Neural cell (in vitro differentiated cells): ENCODE data around the gene MPP3. TPM values are rescaled to one million over a fixed set of nuclear protein-coding genes. Genes with fewer than 3 reads are reported as not detected.

Experiments
- H2AFZ ChIP-seq: fragments of 200-600, 300-800 bp; sonication (generic), shearing (Covaris generic); 2 replicates; pipeline ENCODE4 v1.6.0; 2014; ENCODE audit warnings: low read depth, mild to moderate bottlenecking, antibody characterized with exemption, low read length, moderate library complexity
- H3F3A ChIP-seq: fragments of 200-600 bp; shearing (Covaris generic); 2 replicates; pipeline ENCODE4 v1.6.1; 2016; ENCODE audit warnings: mild to moderate bottlenecking, moderate library complexity, mixed read lengths, antibody characterized with exemption, low read length; ENCODE audit not compliant: insufficient read depth, poor library complexity, severe bottlenecking
- H3K27ac ChIP-seq: fragments of 200-600, 300-800 bp; sonication (generic), shearing (Covaris generic); 2 replicates; pipeline ENCODE4 v1.5.1; 2014; ENCODE audit warnings: mild to moderate bottlenecking, low read length, moderate library complexity
- H3K27me3 ChIP-seq: fragments of 300-800, 200-600 bp; sonication (generic), shearing (Covaris generic); 2 replicates; pipeline ENCODE4 v1.6.0; 2014; ENCODE audit warnings: mild to moderate bottlenecking, low read depth, low read length, moderate library complexity; ENCODE audit not compliant: insufficient read depth
- H3K36me3 ChIP-seq: fragments of 300-800, 200-600 bp; sonication (generic), shearing (Covaris generic); 2 replicates; pipeline ENCODE4 v1.5.1; 2014; ENCODE audit warnings: mild to moderate bottlenecking, antibody characterized with exemption, low read length, moderate library complexity; ENCODE audit not compliant: insufficient read depth
- H3K4me2 ChIP-seq: fragments of 300-800, 200-600 bp; sonication (generic), shearing (Covaris generic); 2 replicates; pipeline ENCODE4 v1.6.0; 2014; ENCODE audit warnings: mild to moderate bottlenecking, low read length
- H3K4me3 ChIP-seq: fragments of 300-800, 200-600 bp; sonication (generic), shearing (Covaris generic); 2 replicates; pipeline ENCODE4 v1.5.1; 2014; ENCODE audit warnings: mild to moderate bottlenecking, low read length, moderate library complexity
- H3K79me2 ChIP-seq: fragments of 200-600 bp; shearing (Covaris generic); replicated peaks from 2 replicates; pipeline ENCODE4 v1.6.0; 2014; ENCODE audit warnings: mild to moderate bottlenecking, low read length, moderate library complexity; ENCODE audit not compliant: insufficient read depth
- H3K9ac ChIP-seq: fragments of 300-800, 200-600 bp; sonication (generic), shearing (Covaris generic); 2 replicates; pipeline ENCODE4 v1.6.1; 2016; ENCODE audit warnings: mild to moderate bottlenecking, low read length, mixed read lengths
- H3K9me2 ChIP-seq: fragments of 200-600 bp; shearing (Covaris generic); 2 replicates; pipeline ENCODE4 v1.6.1; 2016; ENCODE audit warnings: mild to moderate bottlenecking, low read length, mixed read lengths; ENCODE audit not compliant: insufficient read depth
- H3K9me3 ChIP-seq: fragments of 200-600, 300-800 bp; sonication (generic), shearing (Covaris generic); 2 replicates; pipeline ENCODE4 v1.6.1; 2016; ENCODE audit warnings: mild to moderate bottlenecking, mixed run types, low read length, moderate library complexity, mixed read lengths
- H4K20me1 ChIP-seq: fragments of 200-600 bp; shearing (Covaris generic); 2 replicates; pipeline ENCODE4 v1.6.1; 2016; ENCODE audit warnings: mild to moderate bottlenecking, mixed run types; ENCODE audit not compliant: insufficient read depth
- CTCF ChIP-seq: fragments of 450-650 bp; IDR thresholded peaks from 2 replicates; pipeline ENCODE4 v1.5.1; 2014; ENCODE audit warnings: antibody characterized with exemption, mild to moderate bottlenecking, moderate library complexity; ENCODE audit not compliant: poor library complexity, severe bottlenecking
- EP300 ChIP-seq: fragments of 450-650 bp; conservative IDR thresholded peaks from 2 replicates; pipeline ENCODE4 v1.6.1; 2014; ENCODE audit warnings: antibody characterized with exemption, mild to moderate bottlenecking, moderate library complexity; ENCODE audit not compliant: poor library complexity, severe bottlenecking
- EZH2 ChIP-seq: fragments of 200-600, 300-800 bp; shearing (Covaris generic), sonication (generic); IDR thresholded peaks from 2 replicates; pipeline ENCODE4 v1.6.1; 2014; ENCODE audit warnings: antibody characterized with exemption, low read length, borderline replicate concordance, mild to moderate bottlenecking; ENCODE audit not compliant: insufficient read depth, poor library complexity, severe bottlenecking
- MXI1 ChIP-seq: fragments of 450-650 bp; conservative IDR thresholded peaks from 2 replicates; pipeline ENCODE4 v1.6.1; 2014; ENCODE audit warnings: antibody characterized with exemption, mild to moderate bottlenecking; ENCODE audit not compliant: poor library complexity, severe bottlenecking
- POLR2AphosphoS5 ChIP-seq: IDR thresholded peaks from 2 replicates; pipeline ENCODE4 v1.6.1; 2012
- RAD21 ChIP-seq: fragments of 450-650 bp; conservative IDR thresholded peaks from 2 replicates; pipeline ENCODE4 v1.6.1; 2014; ENCODE audit warnings: antibody characterized with exemption, mild to moderate bottlenecking, moderate library complexity
- REST ChIP-seq: IDR thresholded peaks from 2 replicates; pipeline ENCODE4 v1.6.1; 2012; ENCODE audit warnings: borderline replicate concordance
- SMC3 ChIP-seq: fragments of 450-650 bp; conservative IDR thresholded peaks from 2 replicates; pipeline ENCODE4 v1.6.1; 2014; ENCODE audit warnings: antibody characterized with exemption, mild to moderate bottlenecking, moderate library complexity; ENCODE audit not compliant: poor library complexity
- TAF1 ChIP-seq: IDR thresholded peaks from 2 replicates; pipeline ENCODE4 v1.6.1; 2012; ENCODE audit warnings: low read depth
- polyA plus RNA-seq: library from polyadenylated mRNA; depleted of rRNA; stranded (reverse); fragments of >200 nt; gene quantifications from 2 replicates; pipeline ENCODE4 v1.2.3, GENCODE V29; 2014

MPP3 gene
- polyA plus RNA-seq, 1 donor from 2014 or later = 48.1 TPM

- H3K9me3 ChIP-seq = no peaks in the 10 kb centered on the region
- H3K4me2 ChIP-seq = no peak overlapping the region
- H3K79me2 ChIP-seq = no peaks in the 10 kb centered on the region
- no peaks in the 10 kb centered on the region for H3K36me3 ChIP-seq
- no peak overlapping the region for H3K4me3 ChIP-seq
- no peak overlapping the region for H3K9ac ChIP-seq
- H4K20me1 ChIP-seq = no peaks in the 10 kb centered on the region
- no peak overlapping the region for H2AFZ ChIP-seq
- H3K27me3 ChIP-seq = no peaks in the 10 kb centered on the region
- H3F3A ChIP-seq = no peaks in the 10 kb centered on the region
- H3K9me2 ChIP-seq = no peaks in the 10 kb centered on the region
- no peak overlapping the region for H3K27ac ChIP-seq
- TF ChIP-seq EP300 (no peak), CTCF (no peak), REST (no peak), SMC3 (no peak), EZH2 (no peak), TAF1 (no peak), MXI1 (no peak), RAD21 (no peak), POLR2AphosphoS5 (no peak)
Measured at GRCh38 chr17:43827596-43827995, 5.3 kb downstream of the MPP3 start.

GRCh38 chr17:43826206-43826605, 6.7 kb downstream of the MPP3 start:
- H3K27ac ChIP-seq = no peak overlapping the region
- no peaks in the 10 kb centered on the region for H3K79me2 ChIP-seq
- H3K36me3 ChIP-seq = no peaks in the 10 kb centered on the region
- H3K4me3 ChIP-seq = no peak overlapping the region
- H3K27me3 ChIP-seq = no peaks in the 10 kb centered on the region
- no peaks in the 10 kb centered on the region for H3F3A ChIP-seq
- no peak overlapping the region for H2AFZ ChIP-seq
- H4K20me1 ChIP-seq = no peaks in the 10 kb centered on the region
- TF ChIP-seq CTCF (no peak), REST (no peak), RAD21 (no peak), EP300 (no peak), SMC3 (no peak), POLR2AphosphoS5 (no peak), TAF1 (no peak), MXI1 (no peak), EZH2 (no peak)
- no peak overlapping the region for H3K9ac ChIP-seq
- no peak overlapping the region for H3K4me2 ChIP-seq
- H3K9me2 ChIP-seq = no peaks in the 10 kb centered on the region
- H3K9me3 ChIP-seq = no peaks in the 10 kb centered on the region
